ENCODE results near the gene NRARP. TPM values are rescaled to one million over a fixed set of nuclear protein-coding genes. Genes with fewer than 3 reads are reported as not detected.

NRARP gene
- total and polyA plus RNA-seq, 2 of the 13 experiments (the other 11 are each of a cell fraction or from before 2014, with no cell fraction given) = 0.22 to 0.46 TPM

- TF ChIP-seq HNF1A (IDR thresholded peaks at IDR 0.05; ENCODE audit: low read depth) = no peak
- TF ChIP-seq HNF1A (CRISPR knock-in tag; IDR thresholded peaks at IDR 0.05; ENCODE audit: borderline replicate concordance) = no peak
- TF ChIP-seq NCOA1 (CRISPR knock-in tag; IDR thresholded peaks at IDR 0.05) = no peak
- peak; percentile 61; the same call in 1 of the 2 replicates for TF ChIP-seq ESRRA (CRISPR knock-in tag; IDR thresholded peaks at IDR 0.05; ENCODE audit: low read depth)
- TF ChIP-seq ARNTL (CRISPR knock-in tag; IDR thresholded peaks at IDR 0.05) = 0 out of 2 replicates have a peak, but pooled peaks have one; percentile 3
- TF ChIP-seq KLF6 (CRISPR knock-in tag; IDR thresholded peaks at IDR 0.05) = peak; percentile 33; the same call in 1 of the 2 replicates
- TF ChIP-seq MAX (IDR thresholded peaks at IDR 0.05) = peak; percentile 70; the same call in 1 of the 2 replicates
- TF ChIP-seq HINFP (CRISPR knock-in tag; IDR thresholded peaks at IDR 0.05; ENCODE audit: low read depth) = no peak; the same call in 1 of the 2 replicates
- no peak; the same call in 1 of the 2 replicates for TF ChIP-seq ZNF256 (CRISPR knock-in tag; conservative IDR thresholded peaks at IDR 0.05)
- TF ChIP-seq RARA (CRISPR knock-in tag; IDR thresholded peaks at IDR 0.05) = no peak
- no peak for TF ChIP-seq CENPT (CRISPR knock-in tag; IDR thresholded peaks at IDR 0.05; ENCODE audit: low read depth)
- peak; percentile 8; the same call in 1 of the 2 replicates for TF ChIP-seq ZNF639 (CRISPR knock-in tag; conservative IDR thresholded peaks at IDR 0.05)
- peak; percentile 41; the same call in 1 of the 2 replicates for TF ChIP-seq RXRB (CRISPR knock-in tag; IDR thresholded peaks at IDR 0.05; ENCODE audit: borderline replicate concordance)
- no peak for TF ChIP-seq KDM4B (CRISPR knock-in tag; IDR thresholded peaks at IDR 0.05)
- TF ChIP-seq E2F2 (CRISPR knock-in tag; IDR thresholded peaks at IDR 0.05; ENCODE audit: borderline replicate concordance) = 0 out of 2 replicates have a peak, but pooled peaks have one; percentile 23
- 0 out of 2 replicates have a peak, but pooled peaks have one; percentile 18 for TF ChIP-seq KDM2A (CRISPR knock-in tag; IDR thresholded peaks at IDR 0.05; ENCODE audit: borderline replicate concordance, low read depth)
- TF ChIP-seq MTA3 (CRISPR knock-in tag; IDR thresholded peaks at IDR 0.05) = no peak
- no peak for TF ChIP-seq PTBP1 (IDR thresholded peaks at IDR 0.05; ENCODE audit: low read depth, low read length, poor library complexity, severe bottlenecking)
Measured at GRCh38 chr9:137254624-137255447, 47.2 kb downstream of the NRARP start, which contains the start of gene NELFB (continued).
